Measurements from ENCODE around the gene TMEM9B.
"Not testable (repeated sequence)": the region's sequence is repeated elsewhere in the genome, so short reads cannot be mapped to it uniquely, and the experiment has no call there.

TMEM9B gene

DNA sequence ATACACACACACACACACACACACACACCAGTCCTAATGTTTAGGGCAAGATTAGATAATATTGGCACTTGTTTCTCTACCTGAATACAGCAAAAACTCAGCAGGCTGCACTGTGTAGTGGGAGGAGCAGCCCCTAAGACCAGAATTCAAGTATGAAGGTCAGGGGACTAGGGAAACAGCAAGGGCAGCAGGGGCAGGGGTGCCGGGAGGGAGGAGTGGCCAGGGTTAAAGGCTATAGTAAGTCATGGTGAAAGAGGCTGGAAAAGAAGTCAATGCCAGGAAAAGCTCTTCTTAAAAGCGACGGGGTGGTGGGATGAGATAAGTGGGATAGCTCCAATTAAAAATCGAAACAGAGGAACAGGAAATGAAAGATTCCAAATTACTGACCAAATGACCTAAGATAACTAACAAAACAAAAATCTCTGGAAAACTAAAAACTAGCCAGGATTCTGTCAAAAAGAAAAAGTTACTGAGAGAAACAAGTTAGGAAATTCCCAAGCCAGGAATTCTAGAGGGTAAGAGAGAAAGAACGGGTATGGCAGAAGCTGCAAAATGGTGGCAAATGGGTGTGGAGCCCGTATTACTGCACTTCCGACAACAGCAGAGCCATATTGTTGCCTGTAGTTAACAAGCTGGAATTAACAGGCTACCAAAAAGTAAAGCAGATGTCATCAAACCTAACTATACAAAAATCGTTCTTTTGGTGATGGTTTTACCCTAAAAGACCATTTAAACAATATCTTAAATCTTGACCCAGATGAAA lies 22.7 kb downstream of the TMEM9B start:
- 91% methylated on average over 7 of the region's 8 CpGs for WGBS

GRCh38 chr11:8937659-8938058 lies 26.6 kb downstream of the TMEM9B start:
- Histone ChIP-seq H3K36me3 (ENCODE audit: insufficient read depth, low read length) (no peaks in the 10 kb centered on the region), H3K9ac (ENCODE audit: low read depth, low read length) (no peak overlapping the region), H3K27me3 (ENCODE audit: insufficient read depth, low read length) (no peaks in the 10 kb centered on the region), H3K27ac (ENCODE audit: low read depth, low read length) (no peak overlapping the region), H3K4me1 (ENCODE audit: insufficient read depth, low read length) (peaks cover 11% of the 10 kb centered on the region; the same call in 1 of the 2 replicates), H3K4me3 (ENCODE audit: low read length) (no peak overlapping the region), H3K9me3 (ENCODE audit: insufficient read depth, low read depth, low read length) (no peaks in the 10 kb centered on the region)
- 86% methylated on average over 14 of the region's 14 CpGs for WGBS

More for the DNA sequence above, 22.7 kb downstream of the TMEM9B start:
- H3K9ac ChIP-seq (ENCODE audit: low read depth, low read length) = no peak overlapping the region
- no peaks in the 10 kb centered on the region for H3K27me3 ChIP-seq (ENCODE audit: insufficient read depth, low read length)
- H3K36me3 ChIP-seq (ENCODE audit: insufficient read depth, low read length) = no peaks in the 10 kb centered on the region
- H3K27ac ChIP-seq (ENCODE audit: low read depth, low read length) = no peak overlapping the region
- no peaks in the 10 kb centered on the region for H3K9me3 ChIP-seq (ENCODE audit: insufficient read depth, low read depth, low read length)
- H3K4me1 ChIP-seq (ENCODE audit: insufficient read depth, low read length) = no peaks in the 10 kb centered on the region
- no peak overlapping the region for H3K4me3 ChIP-seq (ENCODE audit: low read length)

DNA sequence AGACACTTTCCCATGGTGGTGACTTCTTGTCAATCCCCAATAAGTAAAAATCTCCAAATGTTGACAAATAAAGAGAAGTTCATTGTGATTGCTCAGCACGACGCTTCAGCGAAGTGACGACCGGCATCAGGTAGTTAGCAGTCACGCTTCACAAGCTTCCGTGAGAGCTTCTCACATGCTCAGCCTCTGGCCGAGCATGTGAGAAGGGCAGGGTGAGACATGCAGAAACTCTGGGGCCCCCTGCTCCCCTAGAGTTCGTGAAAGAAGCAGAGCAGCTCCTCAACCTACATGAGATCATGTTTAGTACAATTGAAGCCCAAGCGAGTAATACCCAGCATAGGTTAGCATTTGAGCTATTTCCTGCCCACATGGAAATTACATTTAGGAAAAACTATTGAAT lies 27.1 kb downstream of the TMEM9B start:
- no peaks in the 10 kb centered on the region for H3K9me3 ChIP-seq (ENCODE audit: insufficient read depth, low read depth, low read length)
- H3K27me3 ChIP-seq (ENCODE audit: insufficient read depth, low read length) = no peaks in the 10 kb centered on the region
- no peak overlapping the region for H3K4me3 ChIP-seq (ENCODE audit: low read length)
- 94% methylated on average over 10 of the region's 10 CpGs for WGBS
- H3K4me1 ChIP-seq (ENCODE audit: insufficient read depth, low read length) = peaks cover 15% of the 10 kb centered on the region; the same call in 1 of the 2 replicates
- H3K9ac ChIP-seq (ENCODE audit: low read depth, low read length) = no peak overlapping the region
- no peaks in the 10 kb centered on the region for H3K36me3 ChIP-seq (ENCODE audit: insufficient read depth, low read length)
- H3K27ac ChIP-seq (ENCODE audit: low read depth, low read length) = no peak overlapping the region

DNA sequence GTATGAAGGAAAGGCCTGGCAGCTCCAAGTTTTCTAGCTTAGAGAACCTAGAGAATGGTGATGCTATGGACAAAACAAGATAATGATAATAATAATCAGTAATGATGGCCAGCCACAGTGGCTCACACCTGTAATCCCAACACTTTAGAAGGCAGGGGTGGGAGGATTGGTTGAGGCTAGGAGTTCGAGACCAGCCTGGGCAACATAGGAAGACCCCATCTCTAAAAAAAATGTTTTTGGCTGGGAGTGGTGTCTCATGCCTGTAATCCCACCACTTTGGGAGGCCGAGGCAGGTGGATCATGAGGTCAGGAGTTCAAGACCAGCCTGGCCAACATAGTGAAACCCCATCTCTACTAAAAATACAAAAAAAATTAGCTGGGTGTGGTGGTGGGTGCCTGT lies 28.5 kb downstream of the TMEM9B start:
- H3K27me3 ChIP-seq (ENCODE audit: insufficient read depth, low read length); H3K36me3 ChIP-seq (ENCODE audit: insufficient read depth, low read length); H3K4me3 ChIP-seq (ENCODE audit: low read length); H3K9me3 ChIP-seq (ENCODE audit: insufficient read depth, low read depth, low read length); H3K27ac ChIP-seq (ENCODE audit: low read depth, low read length); H3K9ac ChIP-seq (ENCODE audit: low read depth, low read length): not testable (repeated sequence)
- WGBS = 100% methylated on average over 1 of the region's 2 CpGs
- H3K4me1 ChIP-seq (ENCODE audit: insufficient read depth, low read length) = peaks cover 15% of the 10 kb centered on the region; the same call in 1 of the 2 replicates

- WGBS = 42% methylated on average over 14 of the region's 14 CpGs
- no peaks in the 10 kb centered on the region for H3K36me3 ChIP-seq (ENCODE audit: insufficient read depth, low read length)
Observed at GRCh38 chr11:8934742-8935488, 29.3 kb downstream of the TMEM9B start.

DNA sequence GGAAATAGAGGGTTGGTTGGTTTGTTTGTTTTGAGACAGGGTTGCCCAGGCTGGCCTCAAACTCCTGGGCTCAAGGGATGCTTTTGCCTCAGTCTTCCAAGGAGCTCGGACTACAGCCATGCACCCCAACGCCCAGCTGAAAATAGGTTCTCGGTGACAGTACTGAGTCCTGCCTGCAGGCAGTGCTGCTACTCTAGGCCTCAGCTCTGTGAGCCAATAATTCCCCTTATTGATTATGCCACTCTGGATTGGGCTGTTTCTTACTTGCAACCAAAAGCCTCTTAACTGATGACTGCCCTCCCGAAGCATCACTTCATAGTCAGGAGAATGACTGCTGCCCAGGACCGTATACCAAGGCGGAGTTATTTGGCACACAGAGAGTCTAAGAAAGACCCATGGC lies 30.3 kb downstream of the TMEM9B start:
- Histone ChIP-seq H3K36me3 (ENCODE audit: insufficient read depth, low read length) (no peaks in the 10 kb centered on the region), H3K9me3 (ENCODE audit: insufficient read depth, low read depth, low read length) (no peaks in the 10 kb centered on the region), H3K27ac (ENCODE audit: low read depth, low read length) (no peak overlapping the region), H3K9ac (ENCODE audit: low read depth, low read length) (no peak overlapping the region), H3K27me3 (ENCODE audit: insufficient read depth, low read length) (no peaks in the 10 kb centered on the region), H3K4me3 (ENCODE audit: low read length) (no peak overlapping the region), H3K4me1 (ENCODE audit: insufficient read depth, low read length) (peaks cover 15% of the 10 kb centered on the region; the same call in 1 of the 2 replicates)
- 90% methylated on average over 6 of the region's 6 CpGs for WGBS

More at GRCh38 chr11:8934742-8935488, 29.3 kb downstream of the TMEM9B start:
- Histone ChIP-seq H3K4me3 (ENCODE audit: low read length) (no peak overlapping the region), H3K4me1 (ENCODE audit: insufficient read depth, low read length) (peaks cover 15% of the 10 kb centered on the region; the same call in 1 of the 2 replicates), H3K9me3 (ENCODE audit: insufficient read depth, low read depth, low read length) (no peaks in the 10 kb centered on the region), H3K27ac (ENCODE audit: low read depth, low read length) (no peak overlapping the region), H3K9ac (ENCODE audit: low read depth, low read length) (no peak overlapping the region), H3K27me3 (ENCODE audit: insufficient read depth, low read length) (no peaks in the 10 kb centered on the region)

DNA sequence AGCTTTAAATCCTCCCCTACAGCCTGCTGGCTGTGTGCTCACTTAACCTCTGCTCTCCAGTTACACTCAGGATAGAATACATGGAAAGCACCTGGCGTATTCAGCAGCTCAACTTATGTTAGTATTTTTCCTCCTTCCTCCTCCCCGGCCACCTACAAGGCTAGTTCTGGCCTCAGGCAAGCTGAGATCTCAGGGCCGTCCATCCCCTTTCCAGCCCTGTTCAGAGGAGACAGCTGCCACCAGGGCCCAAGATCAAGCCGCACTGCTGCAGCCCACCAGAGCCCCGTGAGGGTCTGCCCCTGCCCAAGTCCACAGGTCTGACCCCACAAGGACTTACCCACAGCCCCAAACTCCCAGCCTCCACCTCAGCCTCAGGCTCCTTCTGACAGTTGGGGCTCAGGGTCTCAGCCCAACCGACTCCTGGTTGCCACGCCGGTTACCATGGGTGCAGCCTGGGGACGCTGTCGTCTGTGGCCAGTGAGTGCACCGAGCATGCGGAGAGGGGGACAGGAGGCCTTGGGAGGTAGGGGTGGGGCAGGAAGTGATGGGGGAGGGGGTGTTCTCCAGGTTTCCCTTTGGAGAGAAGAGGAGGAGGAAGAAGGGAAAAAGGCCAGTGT lies 31.6 kb downstream of the TMEM9B start, which contains the start of gene C11orf16:
C11orf16 (minus strand) TSS at position 384 of the 617 bp plus-strand sequence. CDS start 639 bp downstream, outside the sequence.
- no peaks in the 10 kb centered on the region for H3K36me3 ChIP-seq (ENCODE audit: insufficient read depth, low read length)

DNA sequence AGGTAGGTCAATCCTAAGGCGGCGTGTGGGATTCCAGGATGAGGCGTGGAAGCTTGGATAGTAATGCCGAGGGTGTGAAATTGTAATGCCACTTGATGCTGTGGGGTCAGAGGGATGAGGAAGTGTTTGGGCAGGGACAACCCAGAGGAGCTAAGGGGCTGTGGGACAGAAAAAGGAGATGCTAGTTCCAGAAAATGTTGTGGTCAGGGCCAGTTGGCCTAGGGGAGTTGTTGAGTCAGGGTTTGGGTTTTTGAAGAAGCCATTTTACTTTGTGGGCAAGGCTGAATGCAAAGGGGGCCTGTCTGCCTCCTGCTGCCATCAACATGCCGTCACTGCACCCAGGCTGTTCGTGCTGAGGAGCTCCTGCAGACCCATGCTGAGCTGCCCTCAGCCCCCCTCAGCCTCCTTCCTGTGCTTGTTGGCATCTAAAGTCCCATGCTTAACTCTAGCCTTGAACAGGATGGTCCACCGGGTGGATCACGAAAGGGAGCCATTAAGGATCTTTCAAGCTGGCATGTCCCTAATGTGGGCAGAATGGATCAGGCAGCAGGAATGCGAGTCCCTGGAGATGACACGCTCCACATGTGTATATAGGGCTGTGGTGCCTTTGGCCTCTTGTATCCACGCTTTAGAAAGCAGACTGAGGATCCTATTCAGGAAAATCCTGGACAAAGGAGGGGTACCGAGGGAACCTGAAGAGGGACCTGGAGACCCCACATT lies 33.6 kb downstream of the TMEM9B start:
- H3K36me3 ChIP-seq (ENCODE audit: insufficient read depth, low read length) = no peaks in the 10 kb centered on the region
- WGBS = 91% methylated on average over 12 of the region's 12 CpGs
- no peak overlapping the region for H3K4me3 ChIP-seq (ENCODE audit: low read length)
- no peaks in the 10 kb centered on the region for H3K27me3 ChIP-seq (ENCODE audit: insufficient read depth, low read length)
- no peak overlapping the region for H3K9ac ChIP-seq (ENCODE audit: low read depth, low read length)
- H3K4me1 ChIP-seq (ENCODE audit: insufficient read depth, low read length) = peaks cover 15% of the 10 kb centered on the region; the same call in 1 of the 2 replicates
- H3K27ac ChIP-seq (ENCODE audit: low read depth, low read length) = no peak overlapping the region
- H3K9me3 ChIP-seq (ENCODE audit: insufficient read depth, low read depth, low read length) = no peaks in the 10 kb centered on the region

More for the DNA sequence above, 31.6 kb downstream of the TMEM9B start, which contains the start of gene C11orf16:
- H3K4me3 ChIP-seq (ENCODE audit: low read length) = no peak within 1 kb of the TSS
- WGBS = 58% methylated on average over 12 of the region's 12 CpGs
- no peak within 1 kb of the TSS for H3K9ac ChIP-seq (ENCODE audit: low read depth, low read length)
- no peak within 1 kb of the TSS for H3K27ac ChIP-seq (ENCODE audit: low read depth, low read length)
- no peaks in the 10 kb centered on the region for H3K9me3 ChIP-seq (ENCODE audit: insufficient read depth, low read depth, low read length)
- no peaks in the 10 kb centered on the region for H3K27me3 ChIP-seq (ENCODE audit: insufficient read depth, low read length)
- H3K4me1 ChIP-seq (ENCODE audit: insufficient read depth, low read length) = peaks cover 15% of the 10 kb centered on the region; the same call in 1 of the 2 replicates

DNA sequence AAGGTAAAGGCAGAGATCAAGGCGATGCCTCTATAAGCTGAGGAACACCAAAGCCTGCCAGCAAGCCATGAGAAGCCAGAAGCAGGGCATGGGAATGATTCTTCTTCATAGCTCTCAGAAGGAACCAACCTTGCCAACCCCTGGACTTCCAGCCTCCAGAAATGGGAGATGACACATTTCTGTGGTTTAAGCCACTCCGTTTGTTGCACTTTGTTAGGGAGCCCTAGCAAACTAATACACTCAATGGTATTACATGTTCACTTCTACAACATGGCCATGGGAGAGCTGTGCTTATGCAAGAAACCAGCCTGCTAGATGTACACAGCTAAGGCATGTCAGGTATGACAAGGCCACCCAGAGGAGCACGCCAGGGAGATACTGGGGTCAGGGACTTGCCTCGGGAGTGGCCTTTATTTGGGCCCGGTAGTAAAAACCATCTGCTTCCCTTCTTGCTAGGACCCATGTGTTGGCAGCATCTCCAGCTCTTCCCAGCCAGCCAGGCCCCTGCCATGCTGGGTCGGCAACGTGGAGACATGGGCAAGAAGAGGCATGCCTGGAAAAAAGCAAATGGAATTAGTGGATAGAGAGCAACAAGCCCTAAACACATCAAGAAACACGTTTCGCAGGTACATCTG lies 35.1 kb downstream of the TMEM9B start:
- H3K36me3 ChIP-seq (ENCODE audit: insufficient read depth, low read length) = no peaks in the 10 kb centered on the region
- H3K9ac ChIP-seq (ENCODE audit: low read depth, low read length) = no peak overlapping the region
- no peak overlapping the region for H3K27ac ChIP-seq (ENCODE audit: low read depth, low read length)
- no peaks in the 10 kb centered on the region for H3K27me3 ChIP-seq (ENCODE audit: insufficient read depth, low read length)
- H3K9me3 ChIP-seq (ENCODE audit: insufficient read depth, low read depth, low read length) = no peaks in the 10 kb centered on the region
- 93% methylated on average over 9 of the region's 9 CpGs for WGBS
- H3K4me3 ChIP-seq (ENCODE audit: low read length) = no peak overlapping the region
- H3K4me1 ChIP-seq (ENCODE audit: insufficient read depth, low read length) = peaks cover 6% of the 10 kb centered on the region; the same call in 1 of the 2 replicates

DNA sequence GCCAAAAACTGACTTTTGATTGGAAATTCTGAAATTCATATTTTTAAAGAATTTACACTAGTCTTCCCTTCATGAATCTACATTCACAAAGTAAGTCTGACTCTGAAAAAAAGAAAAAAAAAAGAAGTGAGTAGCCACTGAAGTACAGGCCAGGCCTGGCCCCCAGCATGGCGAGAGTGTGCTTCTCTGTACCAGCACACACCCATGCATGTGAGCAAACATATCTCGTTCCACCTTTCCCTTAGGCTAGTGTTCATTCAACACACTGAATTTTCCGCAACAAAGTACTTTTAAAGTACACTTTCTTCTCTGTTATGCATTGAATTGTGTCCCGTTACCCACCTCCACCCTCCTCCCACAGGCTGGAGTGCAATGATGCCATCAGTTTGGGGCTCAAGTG lies 36.0 kb downstream of the TMEM9B start:
- peaks cover 6% of the 10 kb centered on the region; the same call in 1 of the 2 replicates for H3K4me1 ChIP-seq (ENCODE audit: insufficient read depth, low read length)
- no peaks in the 10 kb centered on the region for H3K27me3 ChIP-seq (ENCODE audit: insufficient read depth, low read length)
- H3K36me3 ChIP-seq (ENCODE audit: insufficient read depth, low read length) = peaks cover 2% of the 10 kb centered on the region; the same call in 1 of the 2 replicates
- no peaks in the 10 kb centered on the region for H3K9me3 ChIP-seq (ENCODE audit: insufficient read depth, low read depth, low read length)
- H3K9ac ChIP-seq (ENCODE audit: low read depth, low read length) = no peak overlapping the region
- 92% methylated on average over 4 of the region's 4 CpGs for WGBS
- no peak overlapping the region for H3K4me3 ChIP-seq (ENCODE audit: low read length)
- H3K27ac ChIP-seq (ENCODE audit: low read depth, low read length) = no peak overlapping the region
